WTC11 (cell line): Measurements from ENCODE around the gene LHX2. TPM values are rescaled to one million over a fixed set of nuclear protein-coding genes. Genes with fewer than 3 reads are reported as not detected.

ENCODE experiments used
- ATAC-seq: fragments of 200-7000 bp; cut with Tn5 transposase; 2 replicates; pipeline ENCODE4 v1.10.0; 2021; ENCODE audit warnings: mild to moderate bottlenecking, moderate library complexity
- CTCF ChIA-PET: fragments of 300-600 bp; sonication (Branson Sonifier 250); formaldehyde crosslinking; loops from one replicate; lab custom pipeline; 2021; ENCODE audit warnings: antibody characterized with exemption; lab: Charles Lee
- POLR2A ChIA-PET: fragments of 350-600 bp; sonication (Branson Sonifier 250); formaldehyde crosslinking; loops from one replicate; lab custom pipeline; 2021; ENCODE audit warnings: antibody characterized with exemption; lab: Charles Lee
- DNase-seq: peaks from one replicate; pipeline ENCODE4 v3.0.0; 2021; ENCODE audit warnings: low spot score
- H3K27ac Mint-ChIP-seq: 2 replicates; pipeline ENCODE4 v1.8.0; 2021; ENCODE audit warnings: mixed read lengths
- H3K27me3 Mint-ChIP-seq: 2 replicates; pipeline ENCODE4 v1.8.0; 2021; ENCODE audit warnings: low read depth, mild to moderate bottlenecking, moderate library complexity, mixed read lengths
- H3K36me3 Mint-ChIP-seq: 2 replicates; pipeline ENCODE4 v1.8.0; 2021; ENCODE audit warnings: mixed read lengths
- H3K4me1 Mint-ChIP-seq: 2 replicates; pipeline ENCODE4 v1.8.0; 2022; ENCODE audit warnings: mixed read lengths
- H3K4me3 Mint-ChIP-seq: 2 replicates; pipeline ENCODE4 v1.8.0; 2021; ENCODE audit warnings: mild to moderate bottlenecking, moderate library complexity, mixed read lengths
- H3K9me3 Mint-ChIP-seq: 2 replicates; pipeline ENCODE4 v1.8.0; 2021; ENCODE audit warnings: mixed read lengths
- ATF1 ChIP-seq: sonication (generic); formaldehyde crosslinking; IDR thresholded peaks from 2 replicates; pipeline ENCODE4 v1.8.1; 2023; ENCODE audit warnings: mild to moderate bottlenecking, moderate library complexity, missing genetic modification reagents
- ATF2 ChIP-seq: sonication (generic); formaldehyde crosslinking; IDR thresholded peaks from 2 replicates; pipeline ENCODE4 v1.8.1; 2022; ENCODE audit warnings: low read depth, missing genetic modification reagents, borderline replicate concordance
- CBFB ChIP-seq: sonication (generic); formaldehyde crosslinking; IDR thresholded peaks from 2 replicates; pipeline ENCODE4 v1.8.1; 2022; ENCODE audit warnings: mild to moderate bottlenecking, low read depth, missing genetic modification reagents
- E2F4 ChIP-seq: sonication (generic); formaldehyde crosslinking; IDR thresholded peaks from 2 replicates; pipeline ENCODE4 v1.8.1; 2022; ENCODE audit warnings: low read depth, mild to moderate bottlenecking, moderate library complexity, missing genetic modification reagents, borderline replicate concordance
- ESRRA ChIP-seq: sonication (generic); formaldehyde crosslinking; IDR thresholded peaks from 2 replicates; pipeline ENCODE4 v1.8.1; 2022; ENCODE audit warnings: mild to moderate bottlenecking, missing genetic modification reagents, borderline replicate concordance
- FOXP1 ChIP-seq: sonication (generic); formaldehyde crosslinking; IDR thresholded peaks from 2 replicates; pipeline ENCODE4 v1.8.0; 2022; ENCODE audit warnings: missing genetic modification reagents, mild to moderate bottlenecking, moderate library complexity, borderline replicate concordance
- GRHL2 ChIP-seq: fragments of 250-450 bp; sonication (Bioruptor Pico); IDR thresholded peaks from 2 replicates; pipeline ENCODE4 v1.8.0; 2022; ENCODE audit warnings: mild to moderate bottlenecking, moderate library complexity; ENCODE audit not compliant: insufficient replicate concordance, severe bottlenecking
- IRF1 ChIP-seq: sonication (generic); formaldehyde crosslinking; IDR thresholded peaks from 2 replicates; pipeline ENCODE4 v1.8.0; 2023; ENCODE audit warnings: missing genetic modification reagents
- MXD4 ChIP-seq: fragments of 250-450 bp; sonication (Bioruptor Pico); IDR thresholded peaks from 2 replicates; pipeline ENCODE4 v1.8.0; 2021; ENCODE audit warnings: mild to moderate bottlenecking, moderate library complexity, borderline replicate concordance
- NFYB ChIP-seq: sonication (generic); formaldehyde crosslinking; conservative IDR thresholded peaks from 2 replicates; pipeline ENCODE4 v1.8.0; 2022; ENCODE audit warnings: low read depth, missing genetic modification reagents
- TCF7 ChIP-seq: sonication (generic); formaldehyde crosslinking; IDR thresholded peaks from 2 replicates; pipeline ENCODE4 v1.8.0; 2022; ENCODE audit warnings: mild to moderate bottlenecking, low read depth, missing genetic modification reagents, moderate library complexity
- USF1 ChIP-seq: sonication (generic); formaldehyde crosslinking; IDR thresholded peaks from 2 replicates; pipeline ENCODE4 v1.8.0; 2022; ENCODE audit warnings: mild to moderate bottlenecking, missing genetic modification reagents
- USF2 ChIP-seq: sonication (generic); formaldehyde crosslinking; IDR thresholded peaks from 2 replicates; pipeline ENCODE4 v1.8.1; 2023; ENCODE audit warnings: mild to moderate bottlenecking, missing genetic modification reagents, moderate library complexity
- ZBTB21 ChIP-seq: sonication (generic); formaldehyde crosslinking; IDR thresholded peaks from 2 replicates; pipeline ENCODE4 v1.8.1; 2023; ENCODE audit warnings: mild to moderate bottlenecking, missing genetic modification reagents, borderline replicate concordance
- ZNF423 ChIP-seq: fragments of 250-450 bp; sonication (Bioruptor Pico); IDR thresholded peaks from 2 replicates; pipeline ENCODE4 v2.1.2; 2022; ENCODE audit warnings: mild to moderate bottlenecking, moderate library complexity
- total RNA-seq: library from RNA; stranded (reverse); gene quantifications from 3 replicates; pipeline ENCODE4 v1.2.3, GENCODE V29; 2021

Gene LHX2
- total RNA-seq, 1 experiment from 2014 or later: 0.42 TPM

GRCh38 chr9:124018730-124019697, 7.4 kb downstream of the LHX2 start:
- no peaks in the 10 kb centered on the region for H3K9me3 Mint-ChIP-seq
- ATAC-seq (peak; percentile 5), DNase-seq (peak; percentile 53)
- ChIA-PET POLR2A (interaction anchor here (0.6 to 0.7 kb wide), 2 partner anchors 20 to 48 kb away, joined by 3 read pairs; no protein-coding TSS in a partner anchor), CTCF (interaction anchor here (1.3 to 3.9 kb wide), 3 partner anchors 20 to 619 kb away, joined by 4 to 23 read pairs (median 7); no protein-coding TSS in a partner anchor)
- H3K36me3 Mint-ChIP-seq: no peaks in the 10 kb centered on the region
- H3K4me3 Mint-ChIP-seq: peak overlapping the region; percentile 72
- no peak overlapping the region for H3K27ac Mint-ChIP-seq
- peaks cover 58% of the 10 kb centered on the region for H3K4me1 Mint-ChIP-seq
- TF ChIP-seq USF2 (CRISPR knock-in tag) (no peak), IRF1 (no peak), ZNF423 (CRISPR knock-in tag) (peak; percentile 74)
- TF ChIP-seq, all 79 proteins: peak for 1
- H3K27me3 Mint-ChIP-seq: peaks cover 96% of the 10 kb centered on the region

GRCh38 chr9:124019771-124020519, 8.4 kb downstream of the LHX2 start:
- TF ChIP-seq TCF7 (no peak), ATF1 (no peak), GRHL2 (CRISPR knock-in tag) (no peak), CBFB (no peak), E2F4 (CRISPR knock-in tag) (no peak), ESRRA (no peak), ATF2 (CRISPR knock-in tag) (no peak), USF1 (CRISPR knock-in tag) (no peak), ZBTB21 (no peak), NFYB (CRISPR knock-in tag) (no peak), FOXP1 (CRISPR knock-in tag) (no peak), MXD4 (CRISPR knock-in tag) (no peak)
- H3K9me3 Mint-ChIP-seq: no peaks in the 10 kb centered on the region
- no peak overlapping the region for H3K4me3 Mint-ChIP-seq
- no peak for DNase-seq
- H3K36me3 Mint-ChIP-seq: no peaks in the 10 kb centered on the region
- ChIA-PET POLR2A (interaction anchor here (0.6 kb wide), 1 partner anchor 47 kb away, joined by 3 read pairs; no protein-coding TSS in a partner anchor), CTCF (interaction anchor here (1.3 to 3.9 kb wide), 3 partner anchors 19 to 620 kb away, joined by 4 to 23 read pairs (median 7); no protein-coding TSS in a partner anchor)
- peaks cover 96% of the 10 kb centered on the region for H3K27me3 Mint-ChIP-seq
- ATAC-seq: no peak
- peaks cover 53% of the 10 kb centered on the region for H3K4me1 Mint-ChIP-seq
- H3K27ac Mint-ChIP-seq: no peak overlapping the region
